ENCODE measurements around the gene GFER. TPM values are rescaled to one million over a fixed set of nuclear protein-coding genes. Genes with fewer than 3 reads are reported as not detected.

Gene GFER
- total RNA-seq, 4 donors from 2014 or later, result 29.9 to 117 (median 64.3) TPM

- TF ChIP-seq POLR2A (IDR thresholded peaks at IDR 0.05) (no peak), CTCF (IDR thresholded peaks at IDR 0.05) (no peak), EP300 (IDR thresholded peaks at IDR 0.05; ENCODE audit: low read depth) (no peak), POLR2AphosphoS5 (IDR thresholded peaks at IDR 0.05) (no peak)
- Histone ChIP-seq H3K27me3 (no peaks in the 10 kb centered on the region), H3K4me1 (peaks cover 4 to 36% (median 29%) of the 10 kb centered on the region in 4 donors), H3K4me3 (peak within 1 kb of the TSS in 3 of 4 donors; percentile 89 to 99 (median 91)), H3K9me3 (no peaks in the 10 kb centered on the region), H3K27ac (peak within 1 kb of the TSS; percentile 96 to 99 (median 98)), H3K36me3 (peaks cover 0 to 15% (median 6%) of the 10 kb centered on the region in 4 donors)
- DNase-seq, result no peak
- in situ Hi-C loops (cut with MboI; ENCODE audit: low pct_ligation_motif_present in 1 of 4, low pct_unique_long_range_greater_than_20kb in 1 of 4, low sequenced_read_pairs in 3 of 4) (no loop called here), intact Hi-C loops (cut with DNase I; ENCODE audit: low total_unique reads) (no loop called here)
- 96 to 100% methylated on average over 1 to 6 of the region's 6 CpGs for WGBS, 2 donors (ENCODE audit: low coverage in 1 of 2)
Observed at GRCh38 chr16:1966460-1966859, 17.5 kb upstream of the GFER start, which contains the start of gene RNF151. Gene RNF151, plus strand, starts transcription at chr16:1966856. Its CDS starts 26 bp downstream, at chr16:1966882.

GRCh38 chr16:1968146-1968953, 15.6 kb upstream of the GFER start:
- no peak for TF ChIP-seq POLR2AphosphoS5 (IDR thresholded peaks at IDR 0.05)
- no peak for TF ChIP-seq CTCF (IDR thresholded peaks at IDR 0.05)
- TF ChIP-seq POLR2A (IDR thresholded peaks at IDR 0.05), result no peak
- no peak for TF ChIP-seq EP300 (IDR thresholded peaks at IDR 0.05; ENCODE audit: low read depth)
- no peaks in the 10 kb centered on the region for H3K36me3 ChIP-seq
- in situ Hi-C loops (cut with MboI; ENCODE audit: low pct_ligation_motif_present in 1 of 4, low pct_unique_long_range_greater_than_20kb in 1 of 4, low sequenced_read_pairs in 3 of 4) (no loop called here), intact Hi-C loops (cut with DNase I; ENCODE audit: low total_unique reads) (no loop called here)
- WGBS, 2 donors (ENCODE audit: low coverage in 1 of 2), result 93 to 100% methylated on average over 1 to 41 of the region's 41 CpGs
- H3K9me3 ChIP-seq, result no peaks in the 10 kb centered on the region
- H3K27ac ChIP-seq, result no peak overlapping the region
- H3K4me1 ChIP-seq, result peaks cover 11 to 42% (median 34%) of the 10 kb centered on the region in 4 donors
- no peak for DNase-seq
- H3K4me3 ChIP-seq, result no peak overlapping the region
- no peaks in the 10 kb centered on the region for H3K27me3 ChIP-seq

GRCh38 chr16:1971796-1972489, 12.1 kb upstream of the GFER start, which contains the start of gene TBL3:
Gene TBL3, plus strand, starts transcription at chr16:1972053. Its CDS starts 112 bp downstream, at chr16:1972165.
- Histone ChIP-seq H3K9me3 (no peaks in the 10 kb centered on the region), H3K27me3 (no peaks in the 10 kb centered on the region), H3K4me3 (peak within 1 kb of the TSS; percentile 63 to 98 (median 92)), H3K4me1 (peaks cover 11 to 23% (median 20%) of the 10 kb centered on the region in 4 donors), H3K36me3 (peaks cover 0 to 9% (median 2%) of the 10 kb centered on the region in 4 donors), H3K27ac (peak within 1 kb of the TSS; percentile 90 to 99 (median 94))
- no peak for TF ChIP-seq EP300 (IDR thresholded peaks at IDR 0.05; ENCODE audit: low read depth)
- TF ChIP-seq CTCF (IDR thresholded peaks at IDR 0.05), result peak in 1 of 5 experiments; percentile 17
- TF ChIP-seq POLR2AphosphoS5 (IDR thresholded peaks at IDR 0.05), result peak; percentile 98
- TF ChIP-seq POLR2A (IDR thresholded peaks at IDR 0.05), result peak; percentile 95
- peak; percentile 95 for DNase-seq
- intact Hi-C loops (cut with DNase I; ENCODE audit: low total_unique reads) (no loop called here), in situ Hi-C loops (cut with MboI; ENCODE audit: low pct_ligation_motif_present in 1 of 4, low pct_unique_long_range_greater_than_20kb in 1 of 4, low sequenced_read_pairs in 3 of 4) (no loop called here)
- WGBS, 2 donors (ENCODE audit: low coverage in 1 of 2), result 0% methylated on average over 65 of the region's 78 CpGs; no CpG with 5 or more reads in 1 of the 2 donors

GRCh38 chr16:1972490-1972877, 11.5 kb upstream of the GFER start:
- intact Hi-C loops (cut with DNase I; ENCODE audit: low total_unique reads), result no loop called here
- peak overlapping the region; percentile 90 to 99 (median 94) for H3K27ac ChIP-seq
- H3K36me3 ChIP-seq, result peaks cover 0 to 9% (median 3%) of the 10 kb centered on the region in 4 donors
- peak overlapping the region; percentile 63 to 98 (median 92) for H3K4me3 ChIP-seq
- peaks cover under 1% of the 10 kb centered on the region for H3K27me3 ChIP-seq
- no peak for TF ChIP-seq POLR2AphosphoS5 (IDR thresholded peaks at IDR 0.05)
- no peak for TF ChIP-seq CTCF (IDR thresholded peaks at IDR 0.05)
- TF ChIP-seq POLR2A (IDR thresholded peaks at IDR 0.05), result no peak
- no peak for TF ChIP-seq EP300 (IDR thresholded peaks at IDR 0.05; ENCODE audit: low read depth)
- 0% methylated on average over 19 of the region's 22 CpGs; no CpG with 5 or more reads in 1 of the 2 donors for WGBS, 2 donors (ENCODE audit: low coverage in 1 of 2)
- no peaks in the 10 kb centered on the region for H3K9me3 ChIP-seq
- peaks cover 11 to 23% (median 20%) of the 10 kb centered on the region in 4 donors for H3K4me1 ChIP-seq
- in situ Hi-C loops (cut with MboI; ENCODE audit: low pct_ligation_motif_present in 1 of 4, low pct_unique_long_range_greater_than_20kb in 1 of 4, low sequenced_read_pairs in 3 of 4), result no loop called here
- peak; percentile 16 for DNase-seq
